Measurements from ENCODE around the gene AFAP1L1.

AFAP1L1 gene

GRCh38 chr5:149376711-149377447, 105.2 kb downstream of the AFAP1L1 start:
- peak; percentile 91 for TF ChIP-seq ZNF623 (tag by site-specific recombination; IDR thresholded peaks at IDR 0.05)
- no peak for TF ChIP-seq MZF1 (tag by site-specific recombination; IDR thresholded peaks at IDR 0.05; ENCODE audit: borderline replicate concordance)
- CTCF ChIA-PET, result interaction anchor here (0.8 to 6.8 kb wide), 3 partner anchors 8 to 31 kb away, joined by 5 to 71 read pairs (median 20); no protein-coding TSS in a partner anchor
- no peaks in the 10 kb centered on the region for H3K4me1 ChIP-seq (ENCODE audit: control insufficient read depth, insufficient read depth, low read length)

GRCh38 chr5:149378241-149378820, 106.7 kb downstream of the AFAP1L1 start:
- CTCF ChIA-PET, result interaction anchor here (0.7 to 11.8 kb wide), 4 partner anchors 54 to 467 kb away, joined by 3 to 205 read pairs (median 3); no protein-coding TSS in a partner anchor
- no peak overlapping the region for H3K27ac ChIP-seq (ENCODE audit: extremely low read depth, low read depth, low read length)

More at GRCh38 chr5:149376711-149377447, 105.2 kb downstream of the AFAP1L1 start:
- Histone ChIP-seq H3K36me3 (ENCODE audit: control insufficient read depth in 2 of 2, insufficient read depth in 1 of 2, low read length in 2 of 2) (no peaks in the 10 kb centered on the region), H3K9me3 (ENCODE audit: control insufficient read depth, insufficient read depth, low read depth, low read length) (no peaks in the 10 kb centered on the region), H3K4me3 (ENCODE audit: low read depth, low read length) (no peak overlapping the region), H3K27ac (ENCODE audit: extremely low read depth, low read depth, low read length) (no peak overlapping the region)
- POLR2A ChIA-PET, result no interaction called here

More at GRCh38 chr5:149378241-149378820, 106.7 kb downstream of the AFAP1L1 start:
- H3K4me3 ChIP-seq (ENCODE audit: low read depth, low read length), result no peak overlapping the region
- H3K4me1 ChIP-seq (ENCODE audit: control insufficient read depth, insufficient read depth, low read length), result no peaks in the 10 kb centered on the region
- POLR2A ChIA-PET, result no interaction called here
- no peaks in the 10 kb centered on the region for H3K36me3 ChIP-seq (ENCODE audit: control insufficient read depth in 2 of 2, insufficient read depth in 1 of 2, low read length in 2 of 2)
- no peaks in the 10 kb centered on the region for H3K9me3 ChIP-seq (ENCODE audit: control insufficient read depth, insufficient read depth, low read depth, low read length)
- no peak for TF ChIP-seq INSM2 (tag by site-specific recombination; IDR thresholded peaks at IDR 0.05)
- no peak for TF ChIP-seq ZNF555 (tag by site-specific recombination; conservative IDR thresholded peaks at IDR 0.05)
- TF ChIP-seq ZNF623 (tag by site-specific recombination; IDR thresholded peaks at IDR 0.05), result no peak
- no peak for TF ChIP-seq YY1 (tag by site-specific recombination; IDR thresholded peaks at IDR 0.05)
- TF ChIP-seq ZNF302 (tag by site-specific recombination; IDR thresholded peaks at IDR 0.05; ENCODE audit: low read depth), result no peak
- TF ChIP-seq, protein P1, sequence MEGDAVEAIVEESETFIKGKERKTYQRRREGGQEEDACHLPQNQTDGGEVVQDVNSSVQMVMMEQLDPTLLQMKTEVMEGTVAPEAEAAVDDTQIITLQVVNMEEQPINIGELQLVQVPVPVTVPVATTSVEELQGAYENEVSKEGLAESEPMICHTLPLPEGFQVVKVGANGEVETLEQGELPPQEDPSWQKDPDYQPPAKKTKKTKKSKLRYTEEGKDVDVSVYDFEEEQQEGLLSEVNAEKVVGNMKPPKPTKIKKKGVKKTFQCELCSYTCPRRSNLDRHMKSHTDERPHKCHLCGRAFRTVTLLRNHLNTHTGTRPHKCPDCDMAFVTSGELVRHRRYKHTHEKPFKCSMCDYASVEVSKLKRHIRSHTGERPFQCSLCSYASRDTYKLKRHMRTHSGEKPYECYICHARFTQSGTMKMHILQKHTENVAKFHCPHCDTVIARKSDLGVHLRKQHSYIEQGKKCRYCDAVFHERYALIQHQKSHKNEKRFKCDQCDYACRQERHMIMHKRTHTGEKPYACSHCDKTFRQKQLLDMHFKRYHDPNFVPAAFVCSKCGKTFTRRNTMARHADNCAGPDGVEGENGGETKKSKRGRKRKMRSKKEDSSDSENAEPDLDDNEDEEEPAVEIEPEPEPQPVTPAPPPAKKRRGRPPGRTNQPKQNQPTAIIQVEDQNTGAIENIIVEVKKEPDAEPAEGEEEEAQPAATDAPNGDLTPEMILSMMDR (tag by site-specific recombination; IDR thresholded peaks at IDR 0.05), result no peak
- no peak for TF ChIP-seq HIC1 (tag by site-specific recombination; IDR thresholded peaks at IDR 0.05)
- TF ChIP-seq ZFP69B (tag by site-specific recombination; IDR thresholded peaks at IDR 0.05), result no peak
- TF ChIP-seq, protein P2, sequence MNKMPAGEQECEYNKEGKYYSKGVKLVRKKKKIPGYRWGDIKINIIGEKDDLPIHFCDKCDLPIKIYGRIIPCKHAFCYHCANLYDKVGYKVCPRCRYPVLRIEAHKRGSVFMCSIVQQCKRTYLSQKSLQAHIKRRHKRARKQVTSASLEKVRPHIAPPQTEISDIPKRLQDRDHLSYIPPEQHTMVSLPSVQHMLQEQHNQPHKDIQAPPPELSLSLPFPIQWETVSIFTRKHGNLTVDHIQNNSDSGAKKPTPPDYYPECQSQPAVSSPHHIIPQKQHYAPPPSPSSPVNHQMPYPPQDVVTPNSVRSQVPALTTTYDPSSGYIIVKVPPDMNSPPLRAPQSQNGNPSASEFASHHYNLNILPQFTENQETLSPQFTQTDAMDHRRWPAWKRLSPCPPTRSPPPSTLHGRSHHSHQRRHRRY (tag by site-specific recombination; IDR thresholded peaks at IDR 0.05), result no peak
- TF ChIP-seq ZNF324 (tag by site-specific recombination; IDR thresholded peaks at IDR 0.05), result no peak
- TF ChIP-seq GLI2 (tag by site-specific recombination; IDR thresholded peaks at IDR 0.05; ENCODE audit: borderline replicate concordance, low read depth), result no peak
- no peak for TF ChIP-seq ZBTB20 (tag by site-specific recombination; IDR thresholded peaks at IDR 0.05)
- TF ChIP-seq KLF1 (tag by site-specific recombination; IDR thresholded peaks at IDR 0.05), result no peak
- no peak for TF ChIP-seq ZFP37 (tag by site-specific recombination; IDR thresholded peaks at IDR 0.05)
- TF ChIP-seq, protein P3, sequence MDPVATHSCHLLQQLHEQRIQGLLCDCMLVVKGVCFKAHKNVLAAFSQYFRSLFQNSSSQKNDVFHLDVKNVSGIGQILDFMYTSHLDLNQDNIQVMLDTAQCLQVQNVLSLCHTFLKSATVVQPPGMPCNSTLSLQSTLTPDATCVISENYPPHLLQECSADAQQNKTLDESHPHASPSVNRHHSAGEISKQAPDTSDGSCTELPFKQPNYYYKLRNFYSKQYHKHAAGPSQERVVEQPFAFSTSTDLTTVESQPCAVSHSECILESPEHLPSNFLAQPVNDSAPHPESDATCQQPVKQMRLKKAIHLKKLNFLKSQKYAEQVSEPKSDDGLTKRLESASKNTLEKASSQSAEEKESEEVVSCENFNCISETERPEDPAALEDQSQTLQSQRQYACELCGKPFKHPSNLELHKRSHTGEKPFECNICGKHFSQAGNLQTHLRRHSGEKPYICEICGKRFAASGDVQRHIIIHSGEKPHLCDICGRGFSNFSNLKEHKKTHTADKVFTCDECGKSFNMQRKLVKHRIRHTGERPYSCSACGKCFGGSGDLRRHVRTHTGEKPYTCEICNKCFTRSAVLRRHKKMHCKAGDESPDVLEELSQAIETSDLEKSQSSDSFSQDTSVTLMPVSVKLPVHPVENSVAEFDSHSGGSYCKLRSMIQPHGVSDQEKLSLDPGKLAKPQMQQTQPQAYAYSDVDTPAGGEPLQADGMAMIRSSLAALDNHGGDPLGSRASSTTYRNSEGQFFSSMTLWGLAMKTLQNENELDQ (tag by site-specific recombination; IDR thresholded peaks at IDR 0.05; ENCODE audit: low read depth), result no peak
- no peak for TF ChIP-seq ZNF23 (tag by site-specific recombination; IDR thresholded peaks at IDR 0.05; ENCODE audit: borderline replicate concordance)
- no peak for TF ChIP-seq ZNF155 (tag by site-specific recombination; IDR thresholded peaks at IDR 0.05)
- no peak for TF ChIP-seq BCL11A (tag by site-specific recombination; IDR thresholded peaks at IDR 0.05; ENCODE audit: low read depth)
- TF ChIP-seq SP7 (tag by site-specific recombination; IDR thresholded peaks at IDR 0.05), result no peak

All from HEK293 (cell line).